ENCODE measurements around the gene TDRD12.
"Not testable (repeated sequence)": the region's sequence is repeated elsewhere in the genome, so short reads cannot be mapped to it uniquely, and the experiment has no call there.

TDRD12 gene

GRCh38 chr19:32818536-32818935, 99.0 kb downstream of the TDRD12 start:
- H3K4me3 ChIP-seq (ENCODE audit: low read length): no peak overlapping the region
- TF ChIP-seq ZNF274 (IDR thresholded peaks at IDR 0.05; ENCODE audit: low read depth, low read length): no peak

- H3K4me3 ChIP-seq (ENCODE audit: low read length): no peak overlapping the region
- no peak for TF ChIP-seq ZNF274 (IDR thresholded peaks at IDR 0.05; ENCODE audit: low read depth, low read length)
Measured at GRCh38 chr19:32819419-32820400, 100.1 kb downstream of the TDRD12 start.

DNA sequence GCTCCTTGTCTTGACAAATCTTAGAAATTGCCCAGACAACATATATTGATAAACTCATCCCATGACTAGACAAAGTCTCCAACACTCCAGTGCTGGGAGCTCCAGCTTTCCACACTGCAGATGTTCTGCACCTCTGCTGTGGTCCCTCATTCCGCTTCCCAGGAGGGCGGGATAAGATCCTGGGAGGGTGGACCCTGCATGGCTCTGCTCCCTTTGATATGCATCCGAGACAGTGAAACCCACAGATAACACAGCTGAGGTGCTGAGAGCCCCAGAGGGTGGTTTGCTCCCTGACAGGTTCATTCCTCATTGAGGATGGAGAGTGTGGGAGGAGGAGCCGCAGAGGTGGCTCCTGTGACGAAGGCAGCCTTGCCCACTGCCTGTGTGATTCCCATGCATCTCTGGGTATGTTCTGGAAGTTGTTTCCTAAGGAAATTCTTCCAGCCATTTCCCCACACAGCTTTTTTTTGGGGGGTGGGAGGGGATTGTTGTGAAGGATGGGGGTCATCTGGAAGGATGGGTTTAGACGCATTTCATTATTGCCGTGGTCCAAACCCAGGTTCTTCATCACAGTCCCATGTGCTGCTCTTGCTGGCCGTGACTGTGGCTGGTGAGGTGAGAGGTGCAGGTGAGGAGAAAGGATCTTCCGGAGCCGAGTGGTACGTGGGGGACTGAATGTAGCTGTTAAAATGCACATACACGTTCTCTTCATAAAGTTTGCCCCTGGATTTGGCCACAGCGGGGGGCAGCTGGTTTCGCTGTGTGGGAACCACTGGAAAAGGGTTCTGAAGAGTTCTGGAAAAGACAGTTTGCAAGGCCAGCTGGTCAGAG, 103.6 kb downstream of the TDRD12 start:
- no peak overlapping the region for H3K4me3 ChIP-seq (ENCODE audit: low read length)
- no peak for TF ChIP-seq ZNF274 (IDR thresholded peaks at IDR 0.05; ENCODE audit: low read depth, low read length)

DNA sequence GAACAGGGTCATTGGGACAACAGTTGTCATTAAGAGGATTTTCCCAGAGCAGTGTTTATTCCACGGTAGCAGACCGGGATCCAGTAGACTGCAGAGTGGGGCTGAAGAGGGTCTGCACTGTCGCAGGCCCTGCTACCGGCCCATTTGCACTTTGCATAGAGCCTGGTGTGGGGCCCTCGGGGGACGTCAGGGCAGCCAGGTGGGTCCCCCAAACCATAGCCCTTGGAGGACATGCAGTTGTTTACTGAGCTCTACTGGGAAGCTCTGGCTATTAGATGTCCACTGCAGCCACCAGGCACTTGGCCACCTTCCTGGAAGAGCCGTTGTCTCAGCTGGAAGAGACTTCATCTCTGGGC, 104.2 kb downstream of the TDRD12 start:
- TF ChIP-seq ZNF274 (IDR thresholded peaks at IDR 0.05; ENCODE audit: low read depth, low read length): no peak
- H3K4me3 ChIP-seq (ENCODE audit: low read length): no peak overlapping the region

- H3K4me3 ChIP-seq (ENCODE audit: low read length): no peak overlapping the region
- no peak for TF ChIP-seq ZNF274 (IDR thresholded peaks at IDR 0.05; ENCODE audit: low read depth, low read length)
Measured at GRCh38 chr19:32824191-32824751, 104.7 kb downstream of the TDRD12 start.

- H3K4me3 ChIP-seq (ENCODE audit: low read length): no peak overlapping the region
- no peak for TF ChIP-seq ZNF274 (IDR thresholded peaks at IDR 0.05; ENCODE audit: low read depth, low read length)
Measured at GRCh38 chr19:32824916-32825608, 105.5 kb downstream of the TDRD12 start.

DNA sequence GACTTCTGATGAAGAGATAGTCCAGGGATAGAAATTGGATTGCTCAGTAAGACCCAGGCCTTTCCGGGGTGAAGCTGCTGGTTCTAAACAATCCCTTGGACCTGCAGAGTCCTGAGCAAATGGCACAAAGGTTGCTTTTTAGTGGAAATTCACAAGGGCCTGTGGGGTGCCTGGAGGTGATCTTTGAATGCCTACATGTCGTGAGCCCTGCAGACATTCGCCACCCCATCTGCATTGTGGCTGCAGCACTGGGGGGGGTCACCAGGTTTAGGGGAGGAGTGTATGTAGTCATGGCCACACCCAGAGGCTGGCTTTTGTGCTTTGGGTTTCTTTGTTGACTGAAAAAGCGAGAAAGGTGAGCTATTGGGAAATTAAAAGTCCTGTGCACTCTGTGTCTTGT, 108.6 kb downstream of the TDRD12 start:
- TF ChIP-seq ZNF274 (IDR thresholded peaks at IDR 0.05; ENCODE audit: low read depth, low read length): no peak
- H3K4me3 ChIP-seq (ENCODE audit: low read length): no peak overlapping the region

DNA sequence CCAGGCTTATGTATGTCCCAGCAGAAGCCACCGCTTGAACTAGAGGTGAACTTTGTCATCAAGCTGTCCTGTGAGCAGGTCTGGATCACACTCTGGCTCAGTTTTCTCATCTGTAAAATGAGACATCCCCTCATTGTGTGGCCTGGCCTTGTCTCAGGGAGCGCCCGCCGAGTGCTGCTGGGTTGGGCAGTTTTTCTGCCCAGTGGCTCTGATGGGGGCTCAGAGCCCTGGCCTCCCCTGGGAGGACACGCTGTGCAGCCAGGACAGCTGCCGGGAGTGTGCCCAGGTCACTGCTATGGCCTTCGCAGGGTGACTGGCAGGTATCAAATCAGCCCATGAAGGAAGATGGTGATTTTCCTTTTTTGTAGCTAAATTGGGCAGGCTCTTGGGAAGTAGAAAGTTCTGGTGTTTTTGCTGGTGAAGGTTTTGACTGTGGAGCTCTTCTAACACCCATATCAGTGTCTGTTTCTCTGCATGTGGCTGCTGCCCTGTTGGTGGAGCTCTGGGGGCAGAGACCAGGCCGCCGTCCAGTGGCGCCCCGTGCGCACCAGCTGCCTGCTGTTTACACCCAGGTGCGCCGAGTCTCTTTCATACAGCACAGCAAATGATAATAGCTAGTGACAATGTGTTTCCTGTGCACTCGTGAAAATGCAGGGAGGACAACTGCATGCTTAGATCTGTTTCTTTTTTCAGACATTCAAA, 109.2 kb downstream of the TDRD12 start:
- no peak for TF ChIP-seq ZNF274 (IDR thresholded peaks at IDR 0.05; ENCODE audit: low read depth, low read length)
- no peak overlapping the region for H3K4me3 ChIP-seq (ENCODE audit: low read length)

DNA sequence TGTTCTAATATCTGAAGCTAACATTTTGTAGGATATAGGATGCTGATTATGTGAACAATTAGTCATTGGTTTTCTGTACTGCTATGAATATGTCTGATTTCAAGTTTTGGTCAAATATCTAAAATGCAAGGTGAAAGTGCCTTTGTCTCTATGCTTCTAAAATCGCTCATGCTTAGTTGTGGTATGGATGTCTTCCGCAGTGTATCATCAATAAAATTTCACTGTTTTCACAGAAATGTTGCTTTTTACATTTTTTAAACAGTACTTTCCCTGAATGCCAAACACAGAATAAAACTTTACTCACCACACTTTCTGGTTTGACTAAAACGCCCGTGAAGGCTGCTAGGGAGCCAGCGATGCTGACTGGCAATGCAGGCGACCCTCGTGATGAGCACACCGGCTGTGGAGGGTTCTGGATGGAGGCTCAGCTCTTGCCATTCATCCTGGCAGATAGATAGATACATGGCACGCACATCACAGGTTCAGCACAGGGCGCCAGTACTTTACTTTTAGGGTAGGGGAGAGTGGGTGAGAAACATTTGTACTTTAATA, 109.9 kb downstream of the TDRD12 start:
- H3K4me3 ChIP-seq (ENCODE audit: low read length): no peak overlapping the region
- TF ChIP-seq ZNF274 (IDR thresholded peaks at IDR 0.05; ENCODE audit: low read depth, low read length): no peak

GRCh38 chr19:32830231-32831014, 110.9 kb downstream of the TDRD12 start:
- no peak overlapping the region for H3K4me3 ChIP-seq (ENCODE audit: low read length)
- no peak for TF ChIP-seq ZNF274 (IDR thresholded peaks at IDR 0.05; ENCODE audit: low read depth, low read length)

DNA sequence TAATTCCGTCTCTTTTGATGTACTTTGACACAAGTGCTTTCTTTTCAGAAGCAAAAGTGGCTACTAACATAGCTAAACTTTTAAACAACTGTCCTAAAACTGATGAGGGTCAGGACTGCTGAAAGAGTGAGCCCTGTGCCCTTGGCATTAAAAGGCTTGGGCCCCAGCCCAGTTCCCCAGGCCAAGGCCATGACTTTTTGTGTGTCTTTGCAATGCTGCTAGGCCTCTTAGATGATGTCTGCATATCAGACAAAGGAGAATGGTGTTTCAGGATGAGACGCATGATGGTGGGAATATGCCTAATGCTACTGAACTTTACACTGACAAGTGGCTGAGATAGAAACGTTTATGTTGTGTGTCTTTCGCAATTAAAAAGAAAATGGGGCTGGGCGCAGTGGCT, 112.0 kb downstream of the TDRD12 start:
- H3K4me3 ChIP-seq (ENCODE audit: low read length): no peak overlapping the region
- TF ChIP-seq ZNF274 (IDR thresholded peaks at IDR 0.05; ENCODE audit: low read depth, low read length): no peak

GRCh38 chr19:32832094-32832493, 112.5 kb downstream of the TDRD12 start:
- H3K4me3 ChIP-seq (ENCODE audit: low read length): not testable (repeated sequence)

DNA sequence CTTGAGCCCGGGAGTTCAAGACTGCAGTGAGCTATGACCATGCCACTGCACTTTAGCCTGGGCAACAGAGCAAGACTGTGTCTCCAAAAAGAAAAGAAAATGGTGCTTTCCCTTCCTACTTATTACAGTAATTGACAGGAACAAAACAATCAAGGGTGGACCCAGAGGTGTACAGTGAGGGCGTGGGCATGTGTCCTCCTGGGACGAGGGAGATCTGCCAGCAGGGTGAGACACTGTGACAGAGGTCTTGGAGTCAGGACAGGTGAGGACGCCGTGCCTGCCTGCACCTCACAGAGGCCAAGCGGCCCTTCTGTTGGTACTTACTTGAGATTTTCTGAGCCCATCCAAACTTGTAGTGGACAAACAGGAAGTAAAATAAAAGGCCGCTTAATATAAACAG, 113.3 kb downstream of the TDRD12 start:
- not testable (repeated sequence) for H3K4me3 ChIP-seq (ENCODE audit: low read length)

DNA sequence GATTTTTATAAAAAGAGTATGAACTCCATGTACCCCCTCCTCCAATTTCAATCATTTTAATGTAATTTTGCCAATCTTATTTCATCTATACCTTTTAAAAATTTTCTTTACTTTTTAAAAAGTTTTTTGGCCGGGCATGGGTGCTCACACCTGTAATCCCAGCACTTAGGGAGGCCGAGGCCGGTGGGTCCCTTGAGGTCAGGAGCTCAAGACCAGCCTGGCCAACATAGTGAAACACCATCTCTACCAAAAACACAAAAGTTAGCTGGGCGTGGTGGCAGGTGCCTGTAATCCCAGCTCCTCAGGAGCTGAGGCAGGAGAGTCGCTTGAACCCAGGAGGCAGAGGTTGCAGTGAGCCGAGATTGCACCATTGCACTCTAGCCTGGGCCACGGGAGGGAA, 113.8 kb downstream of the TDRD12 start:
- H3K4me3 ChIP-seq (ENCODE audit: low read length): not testable (repeated sequence)
